ENCODE results near the gene HIPK4.
"Not testable (repeated sequence)": the region's sequence is repeated elsewhere in the genome, so short reads cannot be mapped to it uniquely, and the experiment has no call there.

The HIPK4 gene, protein sequence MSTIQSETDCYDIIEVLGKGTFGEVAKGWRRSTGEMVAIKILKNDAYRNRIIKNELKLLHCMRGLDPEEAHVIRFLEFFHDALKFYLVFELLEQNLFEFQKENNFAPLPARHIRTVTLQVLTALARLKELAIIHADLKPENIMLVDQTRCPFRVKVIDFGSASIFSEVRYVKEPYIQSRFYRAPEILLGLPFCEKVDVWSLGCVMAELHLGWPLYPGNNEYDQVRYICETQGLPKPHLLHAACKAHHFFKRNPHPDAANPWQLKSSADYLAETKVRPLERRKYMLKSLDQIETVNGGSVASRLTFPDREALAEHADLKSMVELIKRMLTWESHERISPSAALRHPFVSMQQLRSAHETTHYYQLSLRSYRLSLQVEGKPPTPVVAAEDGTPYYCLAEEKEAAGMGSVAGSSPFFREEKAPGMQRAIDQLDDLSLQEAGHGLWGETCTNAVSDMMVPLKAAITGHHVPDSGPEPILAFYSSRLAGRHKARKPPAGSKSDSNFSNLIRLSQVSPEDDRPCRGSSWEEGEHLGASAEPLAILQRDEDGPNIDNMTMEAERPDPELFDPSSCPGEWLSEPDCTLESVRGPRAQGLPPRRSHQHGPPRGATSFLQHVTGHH

DNA sequence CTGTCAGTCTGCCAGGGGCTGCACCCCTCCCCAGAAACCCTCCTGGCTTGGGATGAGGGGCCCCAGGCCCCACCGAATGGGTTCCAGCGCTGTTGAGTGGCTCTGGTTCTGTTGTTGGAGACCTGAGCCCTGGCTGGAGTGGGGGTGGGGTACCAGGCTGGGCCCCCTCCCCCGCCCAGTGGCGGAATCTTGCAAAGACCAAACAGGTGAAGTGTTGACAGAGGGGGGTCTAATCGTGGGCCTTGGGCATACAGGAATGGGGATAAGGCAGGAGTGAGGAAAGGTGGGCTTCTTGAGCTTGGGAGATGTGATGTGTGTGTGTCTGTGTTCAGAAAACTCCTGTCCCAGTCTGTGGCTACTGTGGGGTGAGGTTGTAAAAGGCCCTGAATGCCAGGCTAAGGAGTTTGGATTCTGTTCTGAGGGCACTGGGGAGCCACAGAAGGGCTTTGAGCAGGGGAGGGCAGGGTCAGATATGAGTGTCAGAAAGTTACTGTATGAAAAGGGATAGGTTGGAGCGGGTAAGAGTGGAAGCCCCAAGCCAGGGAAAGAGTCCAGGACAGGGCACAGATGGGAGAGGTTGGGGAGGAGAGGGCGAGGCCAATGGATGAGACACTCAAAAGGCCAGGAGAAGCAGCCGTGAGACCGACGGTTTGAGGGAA is at the start of gene HIPK4:
Gene HIPK4, minus strand, starts transcription at position 98 of the 659 bp plus-strand sequence. CDS start 279 bp downstream, outside the sequence.
- DNase-seq (ENCODE audit: low spot score), result no peak

DNA sequence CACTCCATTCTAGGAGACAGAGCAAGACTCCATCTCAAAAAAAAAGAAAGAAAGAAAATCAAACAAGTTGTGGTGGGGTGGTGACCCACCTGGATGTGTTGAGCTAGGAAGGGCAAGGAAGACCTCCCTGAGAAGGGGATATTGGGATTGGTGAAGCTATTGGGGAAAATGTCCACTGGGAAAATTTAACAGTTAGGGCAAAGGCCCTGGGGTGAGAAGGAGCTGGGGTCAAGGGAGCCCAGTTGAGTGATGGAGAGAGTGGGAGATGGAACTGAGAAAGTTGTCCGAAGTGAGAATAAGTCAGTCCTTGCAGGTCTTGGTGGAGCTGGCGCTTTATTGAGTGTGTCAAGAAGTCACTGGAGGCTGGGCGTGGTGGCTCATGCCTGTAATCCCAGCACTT is 48.3 kb upstream of the HIPK4 start:
- no peak for DNase-seq (ENCODE audit: low spot score)

DNA sequence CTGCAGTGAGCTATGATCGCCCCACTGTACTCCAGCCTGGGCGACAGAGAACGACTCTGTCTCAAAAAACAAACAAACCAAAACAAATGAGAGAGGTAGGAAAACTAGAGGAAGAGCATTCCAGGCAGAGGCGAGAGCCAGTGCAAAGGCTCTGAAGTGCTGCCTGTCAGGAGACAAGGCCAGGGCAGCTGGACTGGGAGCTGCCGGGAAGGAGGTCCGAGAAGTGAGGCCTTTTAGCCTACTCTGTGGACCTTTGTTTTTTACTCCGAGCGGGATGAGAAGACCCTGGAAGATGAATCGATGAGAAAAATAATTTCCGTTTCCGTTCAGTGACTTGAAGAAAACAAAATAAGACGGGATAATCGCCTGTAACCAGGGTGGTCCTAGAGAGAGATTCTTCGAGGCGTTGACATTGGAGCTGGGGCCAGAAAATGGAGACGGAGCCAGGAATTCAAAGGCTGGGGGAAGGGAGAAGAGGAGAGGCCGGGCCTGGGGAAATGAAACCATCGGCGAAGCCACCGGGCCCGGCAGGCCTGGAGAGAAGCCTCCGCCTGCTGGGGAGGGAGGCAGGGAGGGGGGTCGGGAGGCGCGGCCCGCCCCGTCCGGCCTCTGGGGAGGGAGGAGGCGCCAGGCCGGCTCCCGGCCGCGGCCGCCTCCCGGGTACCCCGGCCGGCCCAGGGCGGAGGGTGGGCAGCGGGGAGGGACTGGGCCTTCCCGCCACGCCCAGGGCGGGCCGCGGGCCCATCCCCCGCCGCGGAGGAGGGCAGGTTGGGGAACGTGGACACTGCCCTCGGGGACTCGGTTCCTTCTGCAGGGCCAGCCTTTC is 43.6 kb upstream of the HIPK4 start:
- peak; percentile 81 for DNase-seq (ENCODE audit: low spot score)

DNA sequence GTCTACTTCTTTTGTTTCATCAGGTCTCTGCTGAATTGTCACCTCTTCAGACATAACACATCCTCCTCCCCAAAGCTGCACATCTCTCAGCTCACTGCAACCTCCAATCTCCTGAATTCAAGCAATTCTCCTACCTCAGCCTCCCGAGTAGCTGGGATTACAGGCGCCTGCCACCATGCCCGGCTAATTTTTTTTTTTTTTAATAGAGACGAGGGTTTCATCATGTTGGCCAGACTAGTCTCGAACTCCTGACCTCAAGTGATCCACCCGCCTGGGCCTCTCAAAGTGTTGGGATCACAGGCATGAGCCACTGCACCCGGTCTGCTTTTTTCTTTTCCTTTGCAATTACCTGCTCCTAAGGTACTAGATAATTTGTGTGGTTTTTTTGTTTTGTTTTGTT is 42.8 kb upstream of the HIPK4 start:
- DNase-seq (ENCODE audit: low spot score), result not testable (repeated sequence)

DNA sequence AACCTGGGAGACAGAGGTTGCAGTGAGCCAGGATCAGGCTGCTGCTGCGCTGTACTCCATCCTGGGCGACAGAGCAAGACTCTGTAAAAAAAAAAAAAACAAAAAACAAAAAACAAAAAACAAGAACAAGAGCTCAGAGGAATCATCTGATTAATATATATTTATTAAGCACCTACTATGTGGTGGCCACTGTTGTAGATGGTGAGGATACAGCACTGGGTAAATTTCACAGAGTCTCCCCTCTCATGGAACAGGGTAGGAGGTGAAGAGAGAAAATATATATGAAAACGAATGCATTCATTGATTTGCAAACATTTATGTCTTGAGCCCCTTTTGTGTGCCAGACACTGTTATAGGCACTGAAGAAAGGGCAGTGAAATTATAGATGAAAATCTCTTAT is 41.7 kb upstream of the HIPK4 start:
- no peak for DNase-seq (ENCODE audit: low spot score)

DNA sequence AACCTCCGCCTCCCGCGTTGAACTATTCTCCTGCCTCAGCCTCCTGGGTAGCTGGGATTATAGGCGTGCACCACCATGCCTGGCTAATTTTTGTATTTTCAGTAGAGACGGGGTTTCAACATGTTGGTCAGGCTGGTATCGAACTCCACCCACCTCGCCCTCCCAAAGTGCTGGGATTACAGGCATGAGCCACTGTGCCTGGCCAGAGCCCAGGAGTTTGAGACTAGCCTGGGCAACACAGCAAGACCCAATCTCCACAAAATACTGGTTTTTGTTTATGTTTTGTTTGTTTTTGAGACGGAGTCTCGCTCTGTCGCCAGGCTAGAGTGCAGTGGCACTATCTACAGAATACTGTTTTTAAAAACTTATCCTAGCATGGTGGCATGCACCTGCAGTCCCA is 40.3 kb upstream of the HIPK4 start:
- not testable (repeated sequence) for DNase-seq (ENCODE audit: low spot score)

DNA sequence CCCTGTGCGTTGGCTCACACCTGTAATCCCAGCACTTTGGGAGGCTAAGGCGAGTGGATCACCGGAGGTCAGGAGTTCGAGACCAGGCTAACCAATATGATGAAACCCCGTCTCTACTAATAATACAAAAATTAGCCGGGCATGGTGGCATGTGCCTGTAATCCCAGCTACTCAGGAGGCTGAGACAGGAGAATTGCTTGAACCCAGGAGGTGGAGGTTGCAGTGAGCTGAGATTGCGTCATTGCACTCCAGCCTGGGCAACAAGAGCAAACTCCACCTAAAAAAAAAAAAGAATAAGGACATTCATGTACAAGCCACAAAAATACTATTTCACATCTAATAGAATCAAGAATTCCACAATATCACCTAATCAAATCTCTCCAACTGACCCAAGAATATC is 38.2 kb upstream of the HIPK4 start:
- not testable (repeated sequence) for DNase-seq (ENCODE audit: low spot score)

DNA sequence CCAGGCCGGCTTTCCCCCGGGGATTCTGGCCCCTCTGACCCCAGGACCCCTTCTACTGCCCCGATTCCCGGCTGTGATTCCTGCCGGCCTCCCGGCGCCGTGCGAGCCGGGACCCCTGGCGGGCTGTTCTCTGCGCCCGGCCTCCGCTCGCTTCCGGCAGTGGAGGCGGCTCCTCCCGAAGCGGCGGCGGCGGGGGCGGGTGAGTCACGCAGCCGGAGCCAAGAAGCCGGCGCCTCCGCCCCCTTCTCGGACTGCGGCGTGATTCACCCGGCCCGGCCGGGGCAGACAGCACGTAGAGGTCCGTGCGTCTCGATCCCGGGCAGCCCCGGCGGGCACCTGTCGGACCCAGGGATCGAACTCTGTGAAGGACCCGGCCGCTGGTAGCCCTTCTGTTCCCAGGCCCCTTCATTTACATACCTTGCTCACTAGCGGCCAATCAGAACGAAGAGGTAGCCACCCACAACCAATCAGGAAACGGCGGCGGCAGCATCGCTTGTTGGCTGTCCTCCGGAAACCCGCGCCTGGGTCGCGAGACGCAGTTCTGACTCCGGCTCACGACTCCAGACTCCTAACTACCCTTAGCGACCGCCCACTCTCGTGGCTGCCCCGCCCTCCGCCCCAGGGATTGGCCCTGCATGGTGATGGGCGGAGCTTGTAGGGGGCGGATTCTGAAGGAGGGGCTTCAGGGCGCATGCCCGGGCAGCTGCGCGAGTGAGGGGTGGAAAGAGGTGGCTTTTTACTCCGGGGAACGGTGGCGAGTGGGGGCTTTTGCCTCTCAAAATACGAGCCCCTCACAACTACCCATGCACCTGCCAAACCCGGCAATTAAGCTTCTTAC is 35.7 kb upstream of the HIPK4 start, which contains the start of gene SERTAD1:
Gene SERTAD1, minus strand, starts transcription at position 543 of the 838 bp plus-strand sequence. CDS start 2,446 bp downstream, outside the sequence.
- peak; percentile 100 for DNase-seq (ENCODE audit: low spot score)

DNA sequence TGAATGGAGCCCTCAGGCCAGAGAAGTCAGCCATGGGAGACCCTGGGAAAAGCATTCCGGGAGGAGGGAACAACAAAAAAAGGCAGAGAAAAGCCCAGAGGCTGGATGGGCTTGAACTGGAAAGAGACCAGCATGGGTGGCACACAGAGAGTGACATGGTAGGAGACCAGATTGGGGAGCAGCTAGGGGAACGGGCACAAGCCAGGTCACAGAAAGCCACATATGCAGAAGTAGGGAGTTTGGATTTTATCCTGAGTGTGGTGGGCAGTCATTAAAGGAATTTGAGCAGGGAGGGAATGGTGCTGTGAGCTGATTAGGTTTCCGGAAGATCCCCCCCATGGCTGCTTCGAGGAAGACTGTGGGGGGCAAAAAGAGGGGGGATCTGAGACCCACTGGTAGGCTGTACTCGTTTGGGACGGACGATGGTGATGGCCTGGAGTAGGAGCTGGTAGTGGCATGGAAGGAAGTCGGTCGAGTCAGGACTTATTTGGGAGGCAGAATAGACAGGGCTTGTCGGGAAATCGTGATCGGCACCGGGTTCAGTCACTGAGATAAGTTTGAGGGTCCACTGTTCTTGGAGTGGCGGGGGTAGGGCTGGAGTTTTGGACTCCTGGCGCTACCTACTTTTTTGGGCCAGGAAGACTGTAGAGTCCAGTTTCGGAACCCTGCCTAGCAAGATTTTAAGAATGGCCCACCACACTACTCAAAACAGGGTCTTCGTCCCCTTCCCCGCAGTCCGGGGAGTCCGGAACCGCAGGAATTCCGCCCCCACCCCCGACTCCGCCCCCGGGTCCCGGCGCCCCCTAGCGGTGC is 34.9 kb upstream of the HIPK4 start:
- no peak for DNase-seq (ENCODE audit: low spot score)

DNA sequence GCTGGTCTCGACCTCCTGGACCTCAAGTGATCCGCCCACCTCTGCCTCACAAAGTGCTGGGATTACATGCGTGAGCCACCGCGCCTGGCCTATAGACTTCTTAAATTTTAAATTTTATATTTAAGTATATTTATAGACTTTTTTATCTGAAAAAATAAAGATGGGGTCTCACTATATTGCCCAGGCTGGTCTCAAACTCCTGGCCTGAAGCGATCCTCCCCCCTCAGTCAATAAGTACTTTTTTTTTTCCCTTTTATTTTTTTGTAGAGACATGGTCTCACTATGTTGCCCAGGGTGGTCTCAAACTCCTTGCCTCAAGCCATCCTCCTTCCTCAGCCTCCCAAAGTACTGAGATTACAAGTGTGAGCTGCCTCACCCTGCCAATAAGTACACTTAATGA is 34.0 kb upstream of the HIPK4 start:
- DNase-seq (ENCODE audit: low spot score), result no peak

DNA sequence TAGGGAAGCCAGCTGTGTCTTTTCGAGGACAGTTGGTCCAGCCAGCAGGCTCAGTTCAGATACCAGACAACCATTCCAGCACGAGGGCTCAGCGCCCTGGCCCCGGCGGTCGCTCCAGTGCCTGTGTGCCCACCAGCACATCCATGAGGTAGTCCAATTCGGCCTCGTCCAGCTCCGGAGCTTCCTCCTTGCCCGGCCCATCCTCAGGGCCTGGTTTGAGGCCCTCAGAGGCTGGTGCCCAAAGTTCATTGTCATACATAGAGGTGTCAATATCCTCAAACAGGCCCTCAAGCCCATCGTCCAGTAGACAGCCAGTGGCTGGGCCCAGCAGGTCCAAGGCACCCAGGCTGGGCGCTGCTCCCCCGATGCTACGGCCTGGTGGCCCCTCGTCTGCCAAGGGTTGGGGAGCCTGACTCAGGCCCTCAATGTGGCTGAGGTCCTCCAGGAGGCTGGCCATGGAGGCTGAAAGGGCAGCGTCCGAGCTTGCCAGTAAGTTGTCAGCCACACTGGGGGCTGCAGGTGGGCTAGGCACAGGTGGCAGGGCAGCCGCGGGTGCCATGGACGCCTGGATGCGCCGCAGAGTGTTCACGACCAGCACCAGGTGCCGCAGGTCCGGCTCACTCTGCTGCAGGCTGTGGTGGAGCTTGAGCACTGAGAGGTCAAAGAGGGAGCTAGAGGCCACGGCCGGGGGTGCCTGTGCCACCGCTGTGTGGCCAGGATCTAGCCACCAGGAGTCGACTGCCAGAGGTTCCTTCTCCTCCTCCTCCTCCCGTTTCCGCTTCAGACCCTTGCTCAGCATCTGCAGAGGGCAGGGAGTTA is 33.0 kb upstream of the HIPK4 start:
- DNase-seq (ENCODE audit: low spot score), result no peak

DNA sequence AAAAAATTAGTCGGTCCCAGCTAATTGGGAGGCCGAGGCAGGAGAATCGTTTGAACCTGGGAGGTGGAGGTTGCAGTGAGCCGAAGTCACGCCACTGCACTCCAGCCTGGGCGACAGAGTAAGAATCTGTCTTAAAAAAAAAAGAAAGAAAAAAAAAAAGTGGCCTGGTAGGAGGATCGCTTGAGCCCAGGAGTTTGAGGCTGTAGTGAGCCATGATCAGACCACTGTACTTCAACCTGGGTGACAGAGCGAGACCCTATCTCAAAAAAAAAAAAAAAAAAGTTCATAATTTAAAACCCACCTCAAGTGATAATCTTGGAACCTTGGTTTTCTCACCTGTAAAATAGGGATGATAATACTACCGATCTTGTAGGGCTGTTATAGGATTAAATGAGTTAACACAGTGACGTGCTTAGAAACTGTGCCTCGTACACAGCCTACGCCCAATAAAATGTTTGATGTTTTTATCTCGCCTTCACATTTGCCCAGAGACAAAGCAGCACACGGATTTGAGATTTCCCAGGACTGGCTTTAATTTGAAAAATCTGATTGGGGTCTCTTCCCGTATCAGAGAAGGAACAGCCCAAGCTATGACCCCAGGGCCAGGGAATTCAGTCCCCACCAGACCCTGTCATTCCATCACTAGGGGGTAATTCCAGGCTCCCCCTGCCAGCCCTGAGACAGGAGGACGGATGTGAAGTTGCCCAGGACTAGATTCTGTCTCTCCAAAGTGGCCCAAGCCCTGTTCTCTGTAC is 32.2 kb upstream of the HIPK4 start:
- DNase-seq (ENCODE audit: low spot score), result no peak

DNA sequence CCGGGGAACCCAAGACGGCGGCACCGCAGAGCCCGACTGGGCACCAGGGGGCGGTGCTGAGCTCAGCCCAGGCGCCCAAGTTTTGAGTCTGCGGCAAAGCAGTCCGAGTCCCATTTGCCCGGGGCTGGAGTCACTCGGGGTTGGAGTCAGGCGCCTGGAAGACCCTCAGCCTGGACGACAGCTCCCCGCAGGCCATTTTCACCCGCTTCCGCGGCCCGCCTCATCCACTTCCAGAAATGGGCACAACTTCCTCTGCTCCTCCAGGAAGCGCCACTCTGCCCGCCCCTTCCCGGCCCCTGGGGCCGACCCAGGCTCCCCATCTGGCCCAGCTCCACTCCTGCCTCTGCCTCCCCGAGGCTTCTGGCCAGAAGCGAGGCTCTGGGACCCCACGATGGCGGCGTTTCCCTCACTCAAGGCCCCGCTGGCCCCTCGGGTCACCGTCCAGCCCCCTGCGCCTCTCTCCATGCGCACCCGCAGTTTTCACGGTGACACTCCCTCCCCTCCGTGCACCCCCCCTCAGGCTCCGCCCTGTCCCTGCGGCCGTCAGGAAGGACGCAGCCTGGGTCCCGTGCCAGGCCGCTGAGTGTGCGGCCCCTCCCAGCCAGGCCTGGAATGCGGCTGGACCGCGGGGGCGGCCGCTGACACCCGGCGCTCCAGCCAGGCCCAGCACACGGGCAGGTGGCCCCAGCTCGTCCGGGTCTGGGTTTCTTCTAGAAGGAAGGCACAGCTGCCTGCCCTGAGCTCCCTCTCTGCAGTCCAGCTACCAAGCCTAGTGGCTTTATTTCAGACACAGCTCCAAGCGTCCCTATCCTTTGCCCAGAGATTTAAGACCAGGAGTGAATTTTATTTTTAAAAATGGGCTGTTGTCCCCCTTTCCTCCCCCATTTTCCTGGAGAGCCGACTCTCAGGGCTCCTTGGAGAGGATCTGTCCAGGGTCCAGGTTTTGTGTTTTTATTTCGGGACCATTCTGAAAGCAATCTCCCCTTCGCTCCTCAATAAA is 31.1 kb upstream of the HIPK4 start:
- peak; percentile 93 for DNase-seq (ENCODE audit: low spot score)

DNA sequence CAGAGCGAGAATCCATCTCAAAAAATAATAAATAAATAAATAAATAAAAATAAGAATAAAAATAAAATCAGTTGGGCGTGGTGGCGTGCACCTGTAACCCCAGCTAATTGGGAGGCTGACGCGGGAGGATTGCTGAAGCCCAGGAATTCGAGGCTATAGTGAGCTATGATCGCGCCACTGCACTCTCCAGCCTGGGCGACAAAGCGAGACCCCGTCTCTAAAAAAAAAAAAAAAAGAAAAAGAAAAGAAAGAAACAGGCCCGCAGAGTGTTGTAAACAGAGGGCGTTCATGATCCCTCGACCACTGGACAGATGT is 30.4 kb upstream of the HIPK4 start:
- DNase-seq (ENCODE audit: low spot score), result no peak

DNA sequence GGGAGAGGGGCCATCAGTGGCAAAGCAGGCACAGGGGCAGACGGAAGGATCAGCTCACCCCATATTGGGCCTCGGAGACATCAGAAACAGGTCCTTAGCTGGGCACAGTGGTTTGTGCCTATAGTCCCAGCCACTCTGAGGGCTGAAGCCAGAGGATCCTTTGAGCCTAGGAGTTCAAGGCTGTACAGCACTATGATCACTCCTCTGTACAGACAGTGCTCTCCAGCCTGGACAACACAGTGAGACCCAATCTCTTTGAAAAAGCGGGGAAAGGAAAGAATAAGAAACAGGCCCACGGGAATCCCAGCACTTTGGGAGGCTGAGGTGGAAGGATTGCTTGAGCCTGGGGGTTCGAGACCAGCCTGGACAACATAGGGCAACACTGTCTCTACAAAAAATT is 29.8 kb upstream of the HIPK4 start:
- DNase-seq (ENCODE audit: low spot score), result no peak

DNA sequence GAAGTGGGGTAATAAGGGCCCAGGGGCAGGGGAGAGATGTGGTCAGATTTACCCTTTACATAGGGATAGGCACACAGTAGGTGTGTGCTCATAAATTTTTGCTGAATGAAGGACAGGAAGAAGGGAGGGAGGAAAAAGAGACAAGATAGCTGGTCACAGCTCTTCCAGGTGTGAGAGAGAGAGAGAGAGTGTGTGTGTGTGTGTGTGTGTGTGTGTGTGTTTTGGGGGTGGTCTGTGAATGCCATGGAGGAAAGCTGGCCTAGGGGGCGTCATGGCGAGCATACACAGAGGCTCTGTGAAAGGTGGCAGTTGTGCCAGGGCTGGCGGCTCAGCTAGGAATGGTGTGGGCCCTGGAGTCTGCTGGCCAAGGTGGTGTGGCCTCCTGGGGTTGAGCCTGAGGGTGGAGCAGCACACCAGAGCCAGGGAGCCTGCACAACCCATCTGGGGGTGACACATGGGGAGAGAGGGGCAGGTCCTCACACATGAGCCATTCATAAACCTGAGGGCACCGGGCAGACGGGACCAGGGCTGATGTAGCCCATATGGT is 29.2 kb upstream of the HIPK4 start:
- no peak for DNase-seq (ENCODE audit: low spot score)

DNA sequence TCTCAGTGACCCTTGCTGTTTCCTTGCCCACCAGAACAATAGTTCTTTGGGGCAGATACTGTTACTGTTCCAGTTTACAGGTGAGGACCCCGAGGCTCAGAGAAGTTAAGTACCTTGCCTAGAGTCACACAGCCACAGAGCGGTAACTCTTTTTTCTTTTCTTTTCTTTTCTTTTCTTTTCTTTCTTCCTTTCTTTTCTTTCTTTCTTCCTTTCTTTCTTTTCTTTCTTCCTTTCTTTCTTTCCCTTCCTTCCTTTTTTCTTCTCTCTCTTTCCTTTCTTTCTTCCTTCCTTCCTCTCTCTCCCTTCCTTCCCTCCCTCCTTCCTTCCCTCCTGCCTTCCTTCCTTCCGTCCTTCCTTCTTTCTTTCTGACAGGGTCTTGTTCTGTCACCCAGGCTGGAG is 28.1 kb upstream of the HIPK4 start:
- no peak for DNase-seq (ENCODE audit: low spot score)
